ENCODE measurements around the gene CARD9. TPM values are rescaled to one million over a fixed set of nuclear protein-coding genes. Genes with fewer than 3 reads are reported as not detected.
A peak's percentile ranks its signal among the peaks of the same experiment; 100 is the strongest.

CARD9 gene
- total and polyA plus RNA-seq, 2 of the 4 experiments (the other 2 are of a cell fraction) = 0.36 to 1.9 TPM

- TF ChIP-seq RAD21 (IDR thresholded peaks at IDR 0.05; ENCODE audit: low read length) (no peak), RCOR1 (IDR thresholded peaks at IDR 0.05; ENCODE audit: insufficient replicate concordance, low read length) (no peak)
These were observed 11.6 kb downstream of the CARD9 start (continued) for GRCh38 chr9:136361754-136362449.

GRCh38 chr9:136361047-136361753 lies 12.3 kb downstream of the CARD9 start:
- Histone ChIP-seq H3K4me1 (ENCODE audit: control insufficient read depth, insufficient read depth, low read length) (peaks cover 29% of the 10 kb centered on the region), H3K14ac (replicated peaks; ENCODE audit: low read depth, low read length) (peak overlapping the region; percentile 56), H4K91ac (ENCODE audit: insufficient read depth, low read depth, low read length) (peak overlapping the region; percentile 91), H3K56ac (ENCODE audit: extremely low read depth, insufficient read depth, low read length) (peak overlapping the region; percentile 64; the same call in 1 of the 2 replicates), H4K5ac (ENCODE audit: low read depth, low read length) (peak overlapping the region; percentile 71), H4K20me1 (ENCODE audit: insufficient read depth, low read length) (no peaks in the 10 kb centered on the region; the same call in 1 of the 2 replicates), H2BK20ac (ENCODE audit: low read depth, low read length) (0 out of 2 replicates have a peak overlapping the region, but pooled peaks have one; percentile 36), H3K79me1 (ENCODE audit: low read depth in 1 of 2, low read length in 2 of 2) (peaks cover 3 to 39% of the 10 kb centered on the region in 2 experiments; a peak in 3 of 4 replicates), H4K8ac (ENCODE audit: low read depth in 2 of 2, low read length in 2 of 2) (peak overlapping the region; percentile 87 to 90), H2AK9ac (replicated peaks; ENCODE audit: low read depth, low read length, poor library complexity) (peak overlapping the region; percentile 95), H3K27me3 (ENCODE audit: control insufficient read depth, insufficient read depth, low read length) (no peaks in the 10 kb centered on the region), H2BK5ac (ENCODE audit: low read depth, low read length, poor library complexity, severe bottlenecking) (peak overlapping the region; percentile 84), H2AK5ac (ENCODE audit: low read depth, low read length) (peak overlapping the region; percentile 90), H3K4me3 (ENCODE audit: insufficient read depth, low read depth, low read length) (no peak overlapping the region), H3K9me3 (ENCODE audit: control insufficient read depth, insufficient read depth, low read length) (no peaks in the 10 kb centered on the region), H3K18ac (ENCODE audit: low read depth, low read length) (peak overlapping the region; percentile 21), H3K4me2 (ENCODE audit: low read depth, low read length) (peak overlapping the region; percentile 21), H2BK15ac (ENCODE audit: low read depth, low read length) (peak overlapping the region; percentile 62; the same call in 2 of the 3 replicates), H2BK120ac (ENCODE audit: low read depth, low read length) (peak overlapping the region; percentile 82), H3K9me1 (ENCODE audit: insufficient read depth, low read length) (peaks cover 6% of the 10 kb centered on the region), H3K4ac (ENCODE audit: low read depth, low read length) (peak overlapping the region; percentile 93), H2AFZ (replicated peaks; ENCODE audit: low read length, poor library complexity) (peak overlapping the region; percentile 80), H3K9ac (ENCODE audit: low read depth, low read length) (peak overlapping the region; percentile 36), H3K27ac (ENCODE audit: insufficient read depth, low read length) (peak overlapping the region; percentile 83), H3K23ac (ENCODE audit: low read depth, low read length) (peak overlapping the region; percentile 90), H3K36me3 (ENCODE audit: control insufficient read depth, insufficient read depth, low read length) (peaks cover 28% of the 10 kb centered on the region; the same call in 1 of the 2 replicates)
- DNase-seq (peak; percentile 68), ATAC-seq (ENCODE audit: low read depth) (peak; percentile 22)
- WGBS, 2 experiments (ENCODE audit: extremely low coverage in 2 of 2, insufficient read length in 1 of 2) = 8% methylated on average over 10 of the region's 43 CpGs; no CpG with 5 or more reads in 1 of the 2 experiments
- dilution Hi-C loops (cut with HindIII; ENCODE audit: low sequenced_read_pairs, unreplicated experiment) = no loop called here
- TF ChIP-seq BHLHE40 (IDR thresholded peaks at IDR 0.05; ENCODE audit: low read depth, low read length) = peak; percentile 33; the same call in 1 of the 2 replicates
- no peak for TF ChIP-seq FOS (IDR thresholded peaks at IDR 0.05; ENCODE audit: low read depth, low read length)
- no peak for TF ChIP-seq RCOR1 (IDR thresholded peaks at IDR 0.05; ENCODE audit: insufficient replicate concordance, low read length)
- TF ChIP-seq, protein P1, sequence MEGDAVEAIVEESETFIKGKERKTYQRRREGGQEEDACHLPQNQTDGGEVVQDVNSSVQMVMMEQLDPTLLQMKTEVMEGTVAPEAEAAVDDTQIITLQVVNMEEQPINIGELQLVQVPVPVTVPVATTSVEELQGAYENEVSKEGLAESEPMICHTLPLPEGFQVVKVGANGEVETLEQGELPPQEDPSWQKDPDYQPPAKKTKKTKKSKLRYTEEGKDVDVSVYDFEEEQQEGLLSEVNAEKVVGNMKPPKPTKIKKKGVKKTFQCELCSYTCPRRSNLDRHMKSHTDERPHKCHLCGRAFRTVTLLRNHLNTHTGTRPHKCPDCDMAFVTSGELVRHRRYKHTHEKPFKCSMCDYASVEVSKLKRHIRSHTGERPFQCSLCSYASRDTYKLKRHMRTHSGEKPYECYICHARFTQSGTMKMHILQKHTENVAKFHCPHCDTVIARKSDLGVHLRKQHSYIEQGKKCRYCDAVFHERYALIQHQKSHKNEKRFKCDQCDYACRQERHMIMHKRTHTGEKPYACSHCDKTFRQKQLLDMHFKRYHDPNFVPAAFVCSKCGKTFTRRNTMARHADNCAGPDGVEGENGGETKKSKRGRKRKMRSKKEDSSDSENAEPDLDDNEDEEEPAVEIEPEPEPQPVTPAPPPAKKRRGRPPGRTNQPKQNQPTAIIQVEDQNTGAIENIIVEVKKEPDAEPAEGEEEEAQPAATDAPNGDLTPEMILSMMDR (conservative IDR thresholded peaks at IDR 0.05; ENCODE audit: low read depth, low read length) = no peak
- TF ChIP-seq POLR2A (IDR thresholded peaks at IDR 0.05; ENCODE audit: low read depth, low read length) = peak; percentile 22; the same call in 1 of the 2 replicates
- TF ChIP-seq MXI1 (IDR thresholded peaks at IDR 0.05; ENCODE audit: borderline replicate concordance, low read depth, low read length) = no peak
- peak; percentile 76; the same call in 1 of the 2 replicates for TF ChIP-seq MAZ (IDR thresholded peaks at IDR 0.05; ENCODE audit: borderline replicate concordance, low read depth, low read length)
- no peak for TF ChIP-seq RFX5 (IDR thresholded peaks at IDR 0.05; ENCODE audit: low read depth, low read length)
- TF ChIP-seq USF2 (IDR thresholded peaks at IDR 0.05; ENCODE audit: low read depth, low read length) = no peak; the same call in 1 of the 2 replicates
- no TSS peak for BruUV-seq (replicated peaks)
- intact Hi-C loops (cut with micrococcal nuclease) = no loop called here
- POLR2A ChIA-PET (ENCODE audit: unreplicated experiment) = no interaction called here
- CTCF ChIA-PET = no interaction called here
- in situ Hi-C loops (cut with MboI; ENCODE audit: low sequenced_read_pairs) = no loop called here

All from IMR-90 (cell line).